ENCODE data around the gene SLC10A2. TPM values are rescaled to one million over a fixed set of nuclear protein-coding genes. Genes with fewer than 3 reads are reported as not detected.

SLC10A2 gene
- total RNA-seq, 1 donor from 2014 or later, result not detected

DNA sequence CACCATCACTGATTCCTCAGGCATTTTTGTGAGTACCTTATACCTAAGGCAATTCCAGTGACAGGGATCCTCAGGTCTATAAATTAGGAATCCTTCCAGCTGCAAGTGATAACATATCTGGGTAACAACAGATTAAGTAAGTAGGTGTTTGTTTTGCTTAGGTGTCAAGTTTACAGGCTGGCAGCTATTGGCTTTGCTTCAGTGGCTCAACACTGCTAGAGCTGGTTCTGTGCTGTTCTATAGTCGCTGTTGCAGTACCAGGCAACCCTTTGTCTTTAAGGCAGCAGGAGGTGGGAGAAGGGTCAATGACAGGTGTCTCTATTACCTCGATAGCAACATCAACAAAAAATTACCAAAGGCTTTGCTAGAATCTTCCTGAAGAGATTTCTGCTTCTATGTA, 27.0 kb downstream of the SLC10A2 start:
- Mint-ChIP-seq H3K4me1 (ENCODE audit: unreplicated experiment) (no peaks in the 10 kb centered on the region), H3K27me3 (ENCODE audit: unreplicated experiment) (no peaks in the 10 kb centered on the region), H3K36me3 (ENCODE audit: low read depth, unreplicated experiment) (no peaks in the 10 kb centered on the region), H3K9me3 (ENCODE audit: unreplicated experiment) (no peaks in the 10 kb centered on the region), H3K27ac (ENCODE audit: unreplicated experiment) (no peak overlapping the region), H3K4me3 (ENCODE audit: unreplicated experiment) (no peak overlapping the region)
- TF ChIP-seq, protein P1, sequence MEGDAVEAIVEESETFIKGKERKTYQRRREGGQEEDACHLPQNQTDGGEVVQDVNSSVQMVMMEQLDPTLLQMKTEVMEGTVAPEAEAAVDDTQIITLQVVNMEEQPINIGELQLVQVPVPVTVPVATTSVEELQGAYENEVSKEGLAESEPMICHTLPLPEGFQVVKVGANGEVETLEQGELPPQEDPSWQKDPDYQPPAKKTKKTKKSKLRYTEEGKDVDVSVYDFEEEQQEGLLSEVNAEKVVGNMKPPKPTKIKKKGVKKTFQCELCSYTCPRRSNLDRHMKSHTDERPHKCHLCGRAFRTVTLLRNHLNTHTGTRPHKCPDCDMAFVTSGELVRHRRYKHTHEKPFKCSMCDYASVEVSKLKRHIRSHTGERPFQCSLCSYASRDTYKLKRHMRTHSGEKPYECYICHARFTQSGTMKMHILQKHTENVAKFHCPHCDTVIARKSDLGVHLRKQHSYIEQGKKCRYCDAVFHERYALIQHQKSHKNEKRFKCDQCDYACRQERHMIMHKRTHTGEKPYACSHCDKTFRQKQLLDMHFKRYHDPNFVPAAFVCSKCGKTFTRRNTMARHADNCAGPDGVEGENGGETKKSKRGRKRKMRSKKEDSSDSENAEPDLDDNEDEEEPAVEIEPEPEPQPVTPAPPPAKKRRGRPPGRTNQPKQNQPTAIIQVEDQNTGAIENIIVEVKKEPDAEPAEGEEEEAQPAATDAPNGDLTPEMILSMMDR (IDR thresholded peaks at IDR 0.05; ENCODE audit: unreplicated experiment), result no peak
- DNase-seq (ENCODE audit: low spot score), result no peak

GRCh38 chr13:103036268-103036667, 29.9 kb downstream of the SLC10A2 start:
- Mint-ChIP-seq H3K27me3 (ENCODE audit: unreplicated experiment) (no peaks in the 10 kb centered on the region), H3K4me3 (ENCODE audit: unreplicated experiment) (no peak overlapping the region), H3K4me1 (ENCODE audit: unreplicated experiment) (no peaks in the 10 kb centered on the region), H3K36me3 (ENCODE audit: low read depth, unreplicated experiment) (no peaks in the 10 kb centered on the region), H3K9me3 (ENCODE audit: unreplicated experiment) (no peaks in the 10 kb centered on the region), H3K27ac (ENCODE audit: unreplicated experiment) (no peak overlapping the region)
- TF ChIP-seq, protein P1 (IDR thresholded peaks at IDR 0.05; ENCODE audit: unreplicated experiment), result no peak
- DNase-seq (ENCODE audit: low spot score), result no peak

DNA sequence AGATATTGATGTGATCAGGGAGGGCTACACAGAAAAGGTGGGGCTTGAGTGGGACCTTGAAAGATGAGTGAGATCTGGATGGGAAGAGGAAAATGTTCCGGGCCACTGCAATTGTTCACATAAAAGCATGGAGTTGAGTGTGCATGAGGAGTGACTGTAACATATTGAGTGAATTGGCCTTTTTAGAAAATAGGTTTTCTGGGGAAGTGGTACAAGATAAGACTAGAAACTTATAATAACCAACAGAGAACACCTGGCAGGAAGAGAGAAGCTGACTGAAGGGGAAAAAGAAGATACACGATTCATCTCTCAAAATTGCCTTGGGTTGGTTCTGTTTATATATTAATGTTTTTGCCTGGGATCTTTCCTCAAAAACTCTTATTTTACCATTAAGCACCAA, 32.2 kb downstream of the SLC10A2 start:
- no peak for DNase-seq (ENCODE audit: low spot score)
- Mint-ChIP-seq H3K4me1 (ENCODE audit: unreplicated experiment) (no peaks in the 10 kb centered on the region), H3K4me3 (ENCODE audit: unreplicated experiment) (no peak overlapping the region), H3K9me3 (ENCODE audit: unreplicated experiment) (no peaks in the 10 kb centered on the region), H3K27ac (ENCODE audit: unreplicated experiment) (no peak overlapping the region), H3K36me3 (ENCODE audit: low read depth, unreplicated experiment) (no peaks in the 10 kb centered on the region), H3K27me3 (ENCODE audit: unreplicated experiment) (no peaks in the 10 kb centered on the region)
- TF ChIP-seq, protein P1 (IDR thresholded peaks at IDR 0.05; ENCODE audit: unreplicated experiment), result no peak

DNA sequence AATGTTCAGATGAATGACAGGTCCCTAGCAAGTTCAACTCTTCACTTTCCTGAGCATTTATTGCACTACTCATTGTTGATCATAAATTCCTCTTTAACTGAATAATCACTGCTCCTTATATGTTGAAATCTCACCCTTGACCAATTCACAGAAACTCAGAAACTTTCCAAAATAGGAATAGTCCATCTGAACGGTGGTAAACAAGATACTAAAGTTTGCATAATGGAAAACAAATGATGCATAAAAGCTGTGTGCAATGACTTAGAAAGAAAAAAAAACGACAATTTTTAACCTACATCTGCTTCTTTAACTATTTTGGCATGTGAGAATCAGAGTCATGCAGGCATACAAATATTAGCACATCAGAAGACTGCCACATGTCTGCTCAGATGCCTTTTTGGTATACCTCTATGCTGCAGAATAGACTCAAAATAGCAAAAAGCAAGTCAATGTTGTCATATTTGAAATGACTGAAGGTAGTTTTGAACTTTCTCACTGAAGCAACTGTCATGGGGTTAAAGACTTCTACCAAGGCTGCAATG, 34.8 kb downstream of the SLC10A2 start:
- no peak overlapping the region for H3K4me3 Mint-ChIP-seq (ENCODE audit: unreplicated experiment)
- no peaks in the 10 kb centered on the region for H3K4me1 Mint-ChIP-seq (ENCODE audit: unreplicated experiment)
- TF ChIP-seq, protein P1 (IDR thresholded peaks at IDR 0.05; ENCODE audit: unreplicated experiment), result no peak
- no peaks in the 10 kb centered on the region for H3K27me3 Mint-ChIP-seq (ENCODE audit: unreplicated experiment)
- H3K36me3 Mint-ChIP-seq (ENCODE audit: low read depth, unreplicated experiment), result no peaks in the 10 kb centered on the region
- DNase-seq (ENCODE audit: low spot score), result no peak
- H3K9me3 Mint-ChIP-seq (ENCODE audit: unreplicated experiment), result no peaks in the 10 kb centered on the region
- H3K27ac Mint-ChIP-seq (ENCODE audit: unreplicated experiment), result no peak overlapping the region

- no peak overlapping the region for H3K4me3 Mint-ChIP-seq (ENCODE audit: unreplicated experiment)
Measured at GRCh38 chr13:103030776-103031175, 35.4 kb downstream of the SLC10A2 start.

More at GRCh38 chr13:103030776-103031175, 35.4 kb downstream of the SLC10A2 start:
- Mint-ChIP-seq H3K36me3 (ENCODE audit: low read depth, unreplicated experiment) (no peaks in the 10 kb centered on the region), H3K27me3 (ENCODE audit: unreplicated experiment) (no peaks in the 10 kb centered on the region), H3K9me3 (ENCODE audit: unreplicated experiment) (no peaks in the 10 kb centered on the region), H3K4me1 (ENCODE audit: unreplicated experiment) (no peaks in the 10 kb centered on the region), H3K27ac (ENCODE audit: unreplicated experiment) (no peak overlapping the region)
- TF ChIP-seq, protein P1 (IDR thresholded peaks at IDR 0.05; ENCODE audit: unreplicated experiment), result no peak
- no peak for DNase-seq (ENCODE audit: low spot score)

Data from endothelial cell (in vitro differentiated cells).